SK-N-SH (cell line): ENCODE results near the gene ZCCHC8.

Source experiments
- CTCF ChIP-seq: fragments of 200-600 bp; sonication (generic); IDR thresholded peaks from 2 replicates; pipeline ENCODE4 v1.6.1; 2017; ENCODE audit warnings: antibody characterized with exemption, mild to moderate bottlenecking, moderate library complexity
- GABPA ChIP-seq: IDR thresholded peaks from 2 replicates; pipeline ENCODE4 v1.4.0; 2012; ENCODE audit warnings: low read depth, mild to moderate bottlenecking
- PBX3 ChIP-seq: IDR thresholded peaks from 2 replicates; pipeline ENCODE4; 2012
- TAF1 ChIP-seq: IDR thresholded peaks from 2 replicates; pipeline ENCODE4 v1.6.1; 2012; ENCODE audit warnings: low read depth, mild to moderate bottlenecking, low read length, moderate library complexity, borderline replicate concordance

GRCh38 chr12:122459211-122459610 lies 41.5 kb downstream of the ZCCHC8 start:
- TF ChIP-seq CTCF, result no peak
- TF ChIP-seq PBX3, result no peak
- TF ChIP-seq TAF1, result no peak
- no peak for TF ChIP-seq GABPA
